Astrocyte of the cerebellum (primary cell): ENCODE results near the gene ACSM4.
"Not testable (repeated sequence)": the region's sequence is repeated elsewhere in the genome, so short reads cannot be mapped to it uniquely, and the experiment has no call there.

Source experiments
- DNase-seq: peaks from one replicate; pipeline ENCODE4 v3.0.0-alpha.2; 2011; ENCODE audit warnings: low read depth
- H3K4me3 ChIP-seq: 2 replicates; pipeline ENCODE4 v1.5.1; 2011; ENCODE audit warnings: mild to moderate bottlenecking, low read depth, low read length, moderate library complexity
- in situ Hi-C: cut with HindIII; loops from 2 replicates; pipeline ENCODE4 v1.10.0; 2017; ENCODE audit warnings: low sequenced_read_pairs
- TF ChIP-seq, protein P1 (sequence below): IDR thresholded peaks from 2 replicates; pipeline ENCODE4 v1.5.1; 2012; ENCODE audit warnings: low read length, low read depth, moderate library complexity, mild to moderate bottlenecking; ENCODE audit errors: missing control alignments

Gene ACSM4

DNA sequence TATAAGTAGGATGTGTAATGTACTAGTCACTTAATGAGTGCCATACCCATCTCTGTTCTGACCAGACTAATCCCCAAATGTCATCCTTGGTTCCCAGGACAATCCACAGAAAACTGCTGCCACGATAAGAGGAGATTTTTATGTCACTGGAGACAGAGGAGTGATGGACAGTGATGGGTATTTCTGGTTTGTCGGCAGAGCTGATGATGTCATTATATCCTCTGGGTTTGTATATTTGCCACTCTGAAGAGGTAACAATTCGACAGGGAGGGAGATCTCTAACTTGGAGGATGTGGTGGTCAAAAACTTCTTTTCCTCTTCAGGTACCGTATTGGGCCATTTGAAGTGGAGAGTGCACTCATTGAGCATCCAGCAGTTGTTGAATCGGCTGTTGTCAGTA is 20.3 kb downstream of the ACSM4 start:
- in situ Hi-C loops = no loop called here
- H3K4me3 ChIP-seq = no peak overlapping the region
- TF ChIP-seq, protein P1, sequence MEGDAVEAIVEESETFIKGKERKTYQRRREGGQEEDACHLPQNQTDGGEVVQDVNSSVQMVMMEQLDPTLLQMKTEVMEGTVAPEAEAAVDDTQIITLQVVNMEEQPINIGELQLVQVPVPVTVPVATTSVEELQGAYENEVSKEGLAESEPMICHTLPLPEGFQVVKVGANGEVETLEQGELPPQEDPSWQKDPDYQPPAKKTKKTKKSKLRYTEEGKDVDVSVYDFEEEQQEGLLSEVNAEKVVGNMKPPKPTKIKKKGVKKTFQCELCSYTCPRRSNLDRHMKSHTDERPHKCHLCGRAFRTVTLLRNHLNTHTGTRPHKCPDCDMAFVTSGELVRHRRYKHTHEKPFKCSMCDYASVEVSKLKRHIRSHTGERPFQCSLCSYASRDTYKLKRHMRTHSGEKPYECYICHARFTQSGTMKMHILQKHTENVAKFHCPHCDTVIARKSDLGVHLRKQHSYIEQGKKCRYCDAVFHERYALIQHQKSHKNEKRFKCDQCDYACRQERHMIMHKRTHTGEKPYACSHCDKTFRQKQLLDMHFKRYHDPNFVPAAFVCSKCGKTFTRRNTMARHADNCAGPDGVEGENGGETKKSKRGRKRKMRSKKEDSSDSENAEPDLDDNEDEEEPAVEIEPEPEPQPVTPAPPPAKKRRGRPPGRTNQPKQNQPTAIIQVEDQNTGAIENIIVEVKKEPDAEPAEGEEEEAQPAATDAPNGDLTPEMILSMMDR = no peak
- no peak for DNase-seq

DNA sequence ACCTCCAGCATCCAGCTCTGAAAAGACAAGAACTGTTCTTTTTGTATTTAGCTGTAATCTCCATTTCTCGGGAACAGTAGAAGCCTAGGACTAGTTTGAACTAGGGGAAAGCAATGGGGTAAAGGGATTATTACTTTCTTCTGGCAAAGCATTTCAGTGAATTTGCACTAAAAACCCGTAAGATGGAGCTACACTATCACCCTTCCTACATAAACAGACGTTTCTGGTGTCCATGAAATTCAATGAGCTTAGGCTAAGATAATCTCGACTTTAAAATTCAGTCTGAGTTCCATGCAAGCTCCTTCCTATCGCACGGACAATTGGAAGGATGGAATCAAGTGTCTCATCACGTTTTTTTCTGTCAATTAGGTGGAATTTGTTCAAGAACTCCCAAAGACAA is 24.0 kb downstream of the ACSM4 start:
- DNase-seq = no peak
- TF ChIP-seq, protein P1 = no peak
- H3K4me3 ChIP-seq = no peak overlapping the region
- in situ Hi-C loops = no loop called here

DNA sequence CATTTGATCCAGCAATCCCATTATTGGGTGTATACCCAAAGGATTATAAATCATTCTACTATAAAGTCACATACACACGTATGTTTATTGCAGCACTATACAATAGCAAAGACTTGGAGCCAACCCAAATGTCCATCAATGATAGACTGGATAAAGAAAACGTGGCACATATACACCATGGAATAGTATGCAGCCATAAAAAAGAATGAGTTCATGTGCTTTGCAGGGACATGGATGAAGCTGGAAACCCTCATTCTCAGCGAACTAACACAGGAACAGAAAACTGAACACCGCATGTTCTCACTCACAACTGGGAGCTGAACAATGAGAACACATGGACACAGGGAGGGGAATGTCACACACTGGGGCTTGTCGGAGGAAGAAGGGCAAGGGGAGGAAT is 33.9 kb downstream of the ACSM4 start:
- H3K4me3 ChIP-seq, DNase-seq, in situ Hi-C loops: not testable (repeated sequence)

DNA sequence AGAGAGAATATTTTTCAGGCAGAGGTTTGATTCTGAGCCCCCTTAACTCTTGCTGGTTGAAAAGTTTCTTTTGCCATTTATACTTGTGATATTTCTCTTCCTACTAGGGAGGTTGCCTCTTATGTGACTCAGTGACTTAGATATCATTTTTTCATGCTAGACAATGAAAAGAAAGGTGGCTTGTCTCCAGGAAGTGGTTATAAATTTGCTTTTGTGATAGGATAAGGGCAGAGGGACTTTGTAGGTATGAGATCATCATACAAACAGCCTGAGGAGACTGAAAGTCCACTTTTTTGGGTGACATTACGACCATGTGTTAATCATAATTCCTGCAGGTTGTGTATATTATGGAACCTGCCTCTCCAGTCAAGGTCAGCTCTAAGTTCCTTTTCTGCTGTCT is 35.8 kb downstream of the ACSM4 start:
- in situ Hi-C loops = no loop called here
- TF ChIP-seq, protein P1 = no peak

DNA sequence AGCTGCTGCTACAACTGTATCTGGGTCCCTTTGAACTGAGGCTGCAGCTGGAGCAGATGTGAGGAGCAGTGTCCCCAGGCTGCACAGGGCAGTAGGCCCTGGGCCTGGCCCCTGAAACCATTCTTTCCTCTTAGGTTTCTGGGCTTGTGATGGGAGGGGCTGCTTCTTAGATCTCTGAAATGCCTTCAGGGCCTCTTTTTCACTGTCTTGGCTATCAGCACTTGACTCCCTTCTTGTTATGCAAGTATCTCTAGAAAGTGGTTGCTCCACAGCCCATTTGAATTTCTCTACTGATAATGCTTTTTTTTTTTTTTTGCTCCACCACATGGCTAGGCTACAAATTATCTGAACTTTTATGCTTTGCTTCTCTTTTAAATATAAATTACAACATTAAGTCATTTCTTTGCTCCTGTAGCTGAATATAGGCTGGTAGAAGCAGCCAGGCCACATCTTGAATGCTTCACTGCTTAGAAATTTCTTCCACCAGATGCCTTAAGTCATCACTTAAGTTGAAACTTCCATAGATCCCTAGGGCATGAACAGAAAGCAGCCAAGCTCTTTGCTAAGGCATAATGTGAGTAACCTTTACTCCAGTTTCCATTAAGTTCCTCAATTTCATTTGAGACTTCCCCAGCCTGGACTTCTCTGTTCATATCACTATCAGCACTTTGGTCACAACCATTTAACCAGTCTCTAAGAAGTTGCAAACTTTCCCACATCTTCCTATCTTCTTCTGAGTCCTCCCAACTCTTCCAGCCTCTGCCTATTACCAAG is 41.1 kb downstream of the ACSM4 start:
- TF ChIP-seq, protein P1 = no peak
- in situ Hi-C loops = no loop called here
- DNase-seq = no peak
- H3K4me3 ChIP-seq = no peak overlapping the region

More for the DNA sequence above, 35.8 kb downstream of the ACSM4 start:
- DNase-seq = no peak
- no peak overlapping the region for H3K4me3 ChIP-seq

DNA sequence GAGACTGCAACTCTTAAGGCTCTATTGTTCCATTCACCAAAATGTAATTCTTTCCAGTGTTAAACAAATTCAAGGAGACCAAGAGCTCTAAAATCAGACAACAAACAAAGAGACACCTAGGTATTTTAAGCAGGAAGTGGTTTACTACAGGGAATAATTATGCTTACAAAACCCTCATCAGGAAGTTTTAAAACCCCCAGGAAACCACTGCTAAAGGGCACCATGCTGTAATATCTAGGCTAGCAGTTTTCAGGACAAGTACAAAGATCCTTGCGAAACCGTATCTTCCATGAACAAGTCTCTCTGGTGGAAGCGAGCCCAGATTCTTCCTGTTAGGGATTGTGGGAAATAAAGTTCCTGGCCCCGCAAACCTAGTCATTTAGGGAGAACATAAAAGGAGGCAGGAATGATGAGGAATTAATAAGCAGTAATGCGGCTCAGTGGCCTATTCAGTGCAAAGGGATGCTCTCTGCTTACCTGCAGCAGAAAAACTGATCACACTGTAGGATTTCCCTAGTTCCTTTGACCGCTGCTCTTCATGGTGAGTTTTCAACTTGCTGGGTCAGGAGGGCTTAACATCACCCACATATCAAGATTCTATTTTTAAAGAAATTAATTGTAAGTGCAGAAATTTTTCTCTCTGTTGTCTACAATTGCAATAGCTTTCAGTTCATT is 42.8 kb downstream of the ACSM4 start:
- in situ Hi-C loops = no loop called here
- DNase-seq = no peak
- H3K4me3 ChIP-seq = no peak overlapping the region
- TF ChIP-seq, protein P1 = no peak

DNA sequence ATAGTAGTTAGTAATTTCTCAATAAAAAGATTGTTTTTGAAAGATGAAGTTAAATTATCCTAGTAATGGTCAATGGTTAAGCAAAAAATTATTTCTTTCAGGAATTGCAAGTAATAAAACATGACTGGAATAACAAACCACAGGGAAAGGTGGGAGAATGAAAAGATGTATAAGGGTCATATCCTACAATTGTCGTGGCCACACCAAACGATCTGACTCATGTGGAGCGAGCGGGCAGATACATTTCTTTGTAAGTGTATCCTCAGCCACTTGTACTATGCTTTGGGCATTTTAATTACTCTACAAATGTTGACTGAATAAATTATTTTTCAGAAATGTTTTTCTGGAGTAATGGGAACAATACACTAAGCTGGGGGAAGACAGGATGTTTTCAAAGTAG is 45.5 kb downstream of the ACSM4 start:
- no peak for DNase-seq

More for the DNA sequence above, 45.5 kb downstream of the ACSM4 start:
- in situ Hi-C loops = no loop called here
- H3K4me3 ChIP-seq = no peak overlapping the region
- TF ChIP-seq, protein P1 = no peak
